ENCODE data around the gene WASHC1. TPM values are rescaled to one million over a fixed set of nuclear protein-coding genes. Genes with fewer than 3 reads are reported as not detected.
"Not testable (repeated sequence)": the region's sequence is repeated elsewhere in the genome, so short reads cannot be mapped to it uniquely, and the experiment has no call there.

Gene WASHC1
- total RNA-seq, 2 donors from 2014 or later: 11.9 to 15.2 TPM

DNA sequence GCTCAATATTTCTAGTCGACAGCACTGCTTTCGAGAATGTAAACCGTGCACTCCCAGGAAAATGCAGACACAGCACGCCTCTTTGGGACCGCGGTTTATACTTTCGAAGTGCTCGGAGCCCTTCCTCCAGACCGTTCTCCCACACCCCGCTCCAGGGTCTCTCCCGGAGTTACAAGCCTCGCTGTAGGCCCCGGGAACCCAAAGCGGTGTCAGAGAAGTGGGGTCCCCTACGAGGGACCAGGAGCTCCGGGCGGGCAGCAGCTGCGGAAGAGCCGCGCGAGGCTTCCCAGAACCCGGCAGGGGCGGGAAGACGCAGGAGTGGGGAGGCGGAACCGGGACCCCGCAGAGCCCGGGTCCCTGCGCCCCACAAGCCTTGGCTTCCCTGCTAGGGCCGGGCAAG, 481 bp downstream of the WASHC1 start:
- ATAC-seq; DNase-seq; intact Hi-C loops (cut with DNase I): not testable (repeated sequence)

DNA sequence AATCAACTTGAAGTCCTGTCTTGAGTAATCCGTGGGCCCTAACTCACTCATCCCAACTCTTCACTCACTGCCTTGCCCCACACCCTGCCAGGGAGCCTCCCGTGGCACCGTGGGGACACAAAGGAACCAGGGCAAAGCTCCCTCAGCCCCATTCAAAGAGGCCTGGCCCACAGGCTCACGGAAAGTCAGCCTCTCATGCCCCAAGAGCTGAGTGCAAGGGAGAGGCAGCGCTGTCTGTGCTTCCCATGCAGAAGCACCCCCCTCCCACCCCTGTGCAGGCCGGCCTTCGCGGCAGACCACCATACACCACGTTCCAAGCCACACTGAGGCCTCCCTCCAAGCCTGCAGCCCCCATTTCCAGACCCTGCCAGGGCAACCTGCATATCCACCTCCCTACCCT, 7.6 kb downstream of the WASHC1 start:
- DNase-seq; intact Hi-C loops (cut with DNase I); ATAC-seq: not testable (repeated sequence)

DNA sequence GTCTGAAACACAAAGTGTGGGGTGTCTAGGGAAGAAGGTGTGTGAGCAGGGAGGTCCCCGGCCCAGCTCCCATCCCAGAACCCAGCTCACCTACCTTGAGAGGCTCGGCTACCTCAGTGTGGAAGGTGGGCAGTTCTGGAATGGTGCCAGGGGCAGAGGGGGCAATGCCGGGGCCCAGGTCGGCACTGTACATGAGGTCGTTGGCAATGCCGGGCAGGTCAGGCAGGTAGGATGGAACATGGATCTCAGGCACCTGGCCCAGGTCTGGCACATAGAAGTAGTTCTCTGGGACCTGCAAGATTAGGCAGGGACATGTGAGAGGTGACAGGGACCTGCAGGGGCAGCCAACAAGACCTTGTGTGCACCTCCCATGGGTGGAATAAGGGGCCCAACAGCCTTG, 12.4 kb downstream of the WASHC1 start:
- intact Hi-C loops (cut with DNase I); DNase-seq; ATAC-seq: not testable (repeated sequence)

DNA sequence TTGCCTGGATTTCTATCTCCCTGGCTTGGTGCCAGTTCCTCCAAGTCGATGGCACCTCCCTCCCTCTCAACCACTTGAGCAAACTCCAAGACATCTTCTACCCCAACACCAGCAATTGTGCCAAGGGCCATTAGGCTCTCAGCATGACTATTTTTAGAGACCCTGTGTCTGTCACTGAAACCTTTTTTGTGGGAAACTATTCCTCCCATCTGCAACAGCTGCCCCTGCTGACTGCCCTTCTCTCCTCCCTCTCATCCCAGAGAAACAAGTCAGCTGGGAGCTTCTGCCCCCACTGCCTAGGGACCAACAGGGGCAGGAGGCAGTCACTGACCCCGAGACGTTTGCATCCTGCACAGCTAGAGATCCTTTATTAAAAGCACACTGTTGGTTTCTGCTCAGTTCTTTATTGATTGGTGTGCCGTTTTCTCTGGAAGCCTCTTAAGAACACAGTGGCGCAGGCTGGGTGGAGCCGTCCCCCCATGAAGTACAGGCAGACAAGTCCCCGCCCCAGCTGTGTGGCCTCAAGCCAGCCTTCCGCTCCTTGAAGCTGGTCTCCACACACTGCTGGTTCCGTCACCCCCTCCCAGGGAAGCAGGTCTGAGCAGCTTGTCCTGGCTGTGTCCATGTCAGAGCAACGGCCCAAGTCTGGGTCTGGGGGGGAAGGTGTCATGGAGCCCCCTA, 15.0 kb downstream of the WASHC1 start:
- DNase-seq: peak; percentile 35
- intact Hi-C loops (cut with DNase I); ATAC-seq: not testable (repeated sequence)

DNA sequence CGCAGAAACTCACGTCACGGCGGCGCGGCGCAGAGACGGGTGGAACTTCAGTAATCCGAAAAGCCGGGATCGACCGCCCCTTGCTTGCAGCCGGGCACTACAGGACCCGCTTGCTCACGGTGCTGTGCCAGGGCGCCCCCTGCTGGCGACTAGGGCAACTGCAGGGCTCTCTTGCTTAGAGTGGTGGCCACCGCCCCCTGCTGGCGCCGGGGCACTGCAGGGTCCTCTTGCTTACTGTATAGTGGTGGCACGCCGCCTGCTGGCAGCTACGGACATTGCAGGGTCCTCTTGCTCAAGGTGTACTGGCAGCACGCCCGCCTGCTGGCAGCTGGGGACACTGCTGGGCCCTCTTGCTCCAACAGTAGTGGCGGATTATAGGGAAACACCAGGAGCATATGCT, 18.1 kb downstream of the WASHC1 start:
- intact Hi-C loops (cut with DNase I): not testable (repeated sequence)

DNA sequence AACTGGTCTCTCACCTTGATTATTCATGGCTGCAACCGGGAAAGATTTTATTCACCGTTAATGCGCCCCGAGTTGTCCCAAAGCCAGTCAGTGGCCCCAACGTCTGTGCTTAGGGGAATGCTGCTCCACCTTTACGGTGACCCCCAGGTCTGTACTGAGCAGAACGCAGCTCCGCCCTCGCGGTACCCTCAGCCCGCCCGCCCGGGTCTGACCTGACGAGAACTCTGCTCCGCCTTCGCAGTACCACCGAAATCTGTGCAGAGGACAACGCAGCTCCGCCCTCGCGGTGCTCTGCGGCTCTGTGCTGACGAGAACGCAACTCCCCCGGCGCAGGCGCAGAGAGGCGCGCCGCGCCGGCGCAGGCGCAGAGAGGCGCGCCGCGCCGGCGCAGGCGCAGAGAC, 18.6 kb downstream of the WASHC1 start:
- ATAC-seq (peak in 1 of 2 donors; percentile 67), DNase-seq (peak; percentile 45)
- intact Hi-C loops (cut with DNase I): not testable (repeated sequence)

More for the DNA sequence above, 18.1 kb downstream of the WASHC1 start:
- peak; percentile 68 for DNase-seq
- not testable (repeated sequence) for ATAC-seq

DNA sequence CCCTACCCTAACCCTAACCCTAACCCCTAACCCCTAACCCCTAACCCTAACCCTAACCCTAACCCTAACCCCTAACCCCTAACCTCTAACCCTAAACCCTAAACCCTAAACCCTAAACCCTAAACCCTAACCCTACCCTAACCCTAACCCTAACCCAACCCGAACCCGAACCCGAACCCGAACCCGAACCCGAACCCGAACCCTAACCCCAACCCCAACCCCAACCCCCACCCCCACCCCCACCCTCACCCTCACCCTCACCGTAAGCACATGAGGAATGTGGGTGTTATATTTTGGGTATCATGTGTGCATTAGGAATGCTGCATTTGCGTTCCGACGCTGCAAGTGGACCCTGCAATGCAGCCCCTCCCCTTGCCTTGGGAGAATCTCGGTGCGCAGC, 19.0 kb downstream of the WASHC1 start:
- ATAC-seq: peak in 1 of 2 donors; percentile 49
- intact Hi-C loops (cut with DNase I): not testable (repeated sequence)

More for the DNA sequence above, 19.0 kb downstream of the WASHC1 start:
- DNase-seq: not testable (repeated sequence)

Other genes starting within 250 kb of the WASHC1 start
- not detected for gene FOXD4, start 89.0 kb upstream of the WASHC1 start, total RNA-seq
- gene ZNG1A, start 149.6 kb upstream of the WASHC1 start, total RNA-seq: 10 to 100 TPM; 15.6 to 32.2 TPM
- 10 to 100 TPM in 1 of 2 donors, 1 to 10 TPM in 1; 5.5 to 14.9 TPM for gene DOCK8, start 185.4 kb upstream of the WASHC1 start, total RNA-seq

Data from left cardiac atrium (tissue), 4 donors.